Measurements from ENCODE around the gene SERINC4.
"Not testable (repeated sequence)": the region's sequence is repeated elsewhere in the genome, so short reads cannot be mapped to it uniquely, and the experiment has no call there.

The SERINC4 gene

GRCh38 chr15:43826029-43826507 lies 26.0 kb upstream of the SERINC4 start:
- H3K23ac ChIP-seq (ENCODE audit: low read depth, low read length, poor library complexity): no peak overlapping the region
- H4K8ac ChIP-seq (ENCODE audit: low read depth, low read length): no peak overlapping the region
- no peak overlapping the region for H3K4me2 ChIP-seq (ENCODE audit: insufficient read depth, low read length, poor library complexity, severe bottlenecking)
- peak overlapping the region; percentile 97 for H2AFZ ChIP-seq (ENCODE audit: low read length)
- WGBS, 2 donors (ENCODE audit: extremely low coverage in 2 of 2, insufficient read length in 2 of 2, insufficient replicate concordance in 1 of 2): no CpG with 5 or more reads among the region's 11 CpGs
- no peak overlapping the region for H3K14ac ChIP-seq (ENCODE audit: low read length)
- no peaks in the 10 kb centered on the region for H3K27me3 ChIP-seq (ENCODE audit: control insufficient read depth in 3 of 3, insufficient read depth in 3 of 3, low read depth in 1 of 3, low read length in 3 of 3)
- H3K27ac ChIP-seq (replicated peaks; ENCODE audit: low read length): no peak overlapping the region
- H4K91ac ChIP-seq (ENCODE audit: low read depth, low read length, poor library complexity): no peak overlapping the region
- no peak overlapping the region for H2AK5ac ChIP-seq (ENCODE audit: low read depth, low read length)
- no peak overlapping the region for H3K18ac ChIP-seq (ENCODE audit: low read length)
- no peak overlapping the region for H3K4ac ChIP-seq (ENCODE audit: low read length)
- H2BK5ac ChIP-seq (ENCODE audit: low read length): no peak overlapping the region
- H2BK15ac ChIP-seq (ENCODE audit: low read length): no peak overlapping the region
- H2BK120ac ChIP-seq (ENCODE audit: low read depth, low read length): no peak overlapping the region
- H3K4me3 ChIP-seq (ENCODE audit: low read length in 2 of 2): peak overlapping the region in 1 of 2 donors; percentile 76
- peaks cover 3 to 4% of the 10 kb centered on the region in 2 donors for H3K4me1 ChIP-seq (ENCODE audit: control insufficient read depth in 2 of 2, insufficient read depth in 1 of 2, low read depth in 1 of 2, low read length in 2 of 2)
- no peaks in the 10 kb centered on the region for H3K9me3 ChIP-seq (replicated peaks in 1 of 2; ENCODE audit: control insufficient read depth in 2 of 2, insufficient read depth in 1 of 2, low read depth in 1 of 2, low read length in 2 of 2)
- DNase-seq (ENCODE audit: low spot score): no peak
- H3K9ac ChIP-seq (ENCODE audit: low read depth, low read length, poor library complexity): no peak overlapping the region
- no peaks in the 10 kb centered on the region for H3K79me1 ChIP-seq (ENCODE audit: low read depth, low read length)
- no peak overlapping the region for H2BK12ac ChIP-seq (ENCODE audit: low read length)
- H3K36me3 ChIP-seq (replicated peaks in 1 of 2; ENCODE audit: control insufficient read depth in 2 of 2, insufficient read depth in 2 of 2, low read length in 2 of 2): peaks cover 5 to 43% of the 10 kb centered on the region in 2 donors

DNA sequence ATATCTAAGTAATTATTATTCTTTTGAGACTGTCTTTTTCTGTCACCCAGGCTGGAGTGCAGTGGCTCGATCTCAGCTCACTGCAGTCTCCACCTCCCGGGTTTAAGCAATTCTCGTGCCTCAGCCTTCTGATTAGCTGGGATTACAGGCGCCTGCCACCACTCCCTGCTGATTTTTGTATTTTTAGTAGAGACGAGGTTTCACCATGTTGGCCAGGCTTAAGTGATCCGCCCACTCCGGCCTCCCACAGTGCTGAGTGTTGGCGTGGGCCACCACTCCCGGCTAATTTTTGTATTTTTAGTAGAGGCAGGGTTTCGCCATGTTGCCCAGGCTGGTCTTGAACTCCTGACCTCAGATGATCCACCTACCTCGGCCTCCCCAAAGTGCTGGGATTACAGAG lies 25.3 kb upstream of the SERINC4 start:
- H3K9me3 ChIP-seq (replicated peaks in 1 of 2; ENCODE audit: control insufficient read depth in 2 of 2, insufficient read depth in 1 of 2, low read depth in 1 of 2, low read length in 2 of 2); H3K27ac ChIP-seq (replicated peaks; ENCODE audit: low read length); H3K4me3 ChIP-seq (ENCODE audit: low read length in 2 of 2); H3K27me3 ChIP-seq (ENCODE audit: control insufficient read depth in 3 of 3, insufficient read depth in 3 of 3, low read depth in 1 of 3, low read length in 3 of 3); H3K9ac ChIP-seq (ENCODE audit: low read depth, low read length, poor library complexity); H3K4me1 ChIP-seq (ENCODE audit: control insufficient read depth in 2 of 2, insufficient read depth in 1 of 2, low read depth in 1 of 2, low read length in 2 of 2); H4K91ac ChIP-seq (ENCODE audit: low read depth, low read length, poor library complexity); H3K4ac ChIP-seq (ENCODE audit: low read length); H2BK120ac ChIP-seq (ENCODE audit: low read depth, low read length); H3K23ac ChIP-seq (ENCODE audit: low read depth, low read length, poor library complexity); H2BK15ac ChIP-seq (ENCODE audit: low read length); H2BK5ac ChIP-seq (ENCODE audit: low read length); H2AK5ac ChIP-seq (ENCODE audit: low read depth, low read length); H4K8ac ChIP-seq (ENCODE audit: low read depth, low read length); H3K14ac ChIP-seq (ENCODE audit: low read length); H2BK12ac ChIP-seq (ENCODE audit: low read length); H3K18ac ChIP-seq (ENCODE audit: low read length); H3K4me2 ChIP-seq (ENCODE audit: insufficient read depth, low read length, poor library complexity, severe bottlenecking); DNase-seq (ENCODE audit: low spot score); H3K79me1 ChIP-seq (ENCODE audit: low read depth, low read length): not testable (repeated sequence)
- Histone ChIP-seq H3K36me3 (replicated peaks in 1 of 2; ENCODE audit: control insufficient read depth in 2 of 2, insufficient read depth in 2 of 2, low read length in 2 of 2) (peaks cover 5 to 44% of the 10 kb centered on the region in 2 donors), H2AFZ (ENCODE audit: low read length) (peak overlapping the region; percentile 86)
- no CpG with 5 or more reads among the region's 11 CpGs for WGBS, 2 donors (ENCODE audit: extremely low coverage in 2 of 2, insufficient read length in 2 of 2, insufficient replicate concordance in 1 of 2)

- Histone ChIP-seq H2BK12ac (ENCODE audit: low read length) (no peak within 1 kb of the TSS), H3K14ac (ENCODE audit: low read length) (no peak within 1 kb of the TSS), H2AK5ac (ENCODE audit: low read depth, low read length) (no peak within 1 kb of the TSS), H3K18ac (ENCODE audit: low read length) (peak within 1 kb of the TSS; percentile 94), H2BK120ac (ENCODE audit: low read depth, low read length) (no peak within 1 kb of the TSS), H3K9me3 (replicated peaks in 1 of 2; ENCODE audit: control insufficient read depth in 2 of 2, insufficient read depth in 1 of 2, low read depth in 1 of 2, low read length in 2 of 2) (no peaks in the 10 kb centered on the region), H3K23ac (ENCODE audit: low read depth, low read length, poor library complexity) (no peak within 1 kb of the TSS), H2AFZ (ENCODE audit: low read length) (peak within 1 kb of the TSS; percentile 86), H3K79me1 (ENCODE audit: low read depth, low read length) (no peaks in the 10 kb centered on the region), H3K36me3 (replicated peaks in 1 of 2; ENCODE audit: control insufficient read depth in 2 of 2, insufficient read depth in 2 of 2, low read length in 2 of 2) (peaks cover 3 to 43% of the 10 kb centered on the region in 2 donors), H2BK5ac (ENCODE audit: low read length) (no peak within 1 kb of the TSS), H3K27me3 (ENCODE audit: control insufficient read depth in 3 of 3, insufficient read depth in 3 of 3, low read depth in 1 of 3, low read length in 3 of 3) (no peaks in the 10 kb centered on the region), H3K27ac (replicated peaks; ENCODE audit: low read length) (peak within 1 kb of the TSS; percentile 42), H3K9ac (ENCODE audit: low read depth, low read length, poor library complexity) (peak within 1 kb of the TSS; percentile 71), H3K4ac (ENCODE audit: low read length) (no peak within 1 kb of the TSS), H2BK15ac (ENCODE audit: low read length) (no peak within 1 kb of the TSS), H3K4me3 (ENCODE audit: low read length in 2 of 2) (peak within 1 kb of the TSS; percentile 73 to 94), H3K4me1 (ENCODE audit: control insufficient read depth in 2 of 2, insufficient read depth in 1 of 2, low read depth in 1 of 2, low read length in 2 of 2) (peaks cover 3 to 4% of the 10 kb centered on the region in 2 donors), H4K8ac (ENCODE audit: low read depth, low read length) (no peak within 1 kb of the TSS), H3K4me2 (ENCODE audit: insufficient read depth, low read length, poor library complexity, severe bottlenecking) (peak within 1 kb of the TSS; percentile 66), H4K91ac (ENCODE audit: low read depth, low read length, poor library complexity) (no peak within 1 kb of the TSS)
- peak; percentile 72 for DNase-seq (ENCODE audit: low spot score)
- WGBS, 2 donors (ENCODE audit: extremely low coverage in 2 of 2, insufficient read length in 2 of 2, insufficient replicate concordance in 1 of 2): no CpG with 5 or more reads among the region's 46 CpGs
Observed at GRCh38 chr15:43824302-43825246, 24.6 kb upstream of the SERINC4 start, which contains the start of gene MFAP1. MFAP1 (minus strand) TSS chr15:43824690; CDS start chr15:43824569, 121 bp downstream.

DNA sequence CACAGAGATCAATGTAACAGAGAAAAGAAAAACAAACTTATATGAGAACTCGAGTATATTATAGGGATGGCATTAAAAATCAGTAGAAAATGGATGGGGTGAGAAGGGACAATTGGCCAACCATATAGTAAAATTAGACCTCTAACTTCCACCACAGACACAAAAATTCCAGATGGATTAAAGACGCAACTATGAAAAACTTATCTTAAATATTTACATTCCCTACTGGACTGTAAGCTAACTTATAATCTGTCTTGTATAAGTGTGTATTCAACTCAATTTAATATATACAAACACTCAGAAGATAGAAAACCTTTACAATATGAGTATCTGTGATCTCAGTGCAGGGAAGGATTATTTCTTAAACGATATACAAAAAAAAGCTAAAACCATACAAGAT lies 21.5 kb upstream of the SERINC4 start:
- WGBS, 2 donors (ENCODE audit: extremely low coverage in 2 of 2, insufficient read length in 2 of 2, insufficient replicate concordance in 1 of 2): no CpG with 5 or more reads among the region's 3 CpGs
- no peak overlapping the region for H2BK15ac ChIP-seq (ENCODE audit: low read length)
- H4K91ac ChIP-seq (ENCODE audit: low read depth, low read length, poor library complexity): no peak overlapping the region
- DNase-seq (ENCODE audit: low spot score): no peak
- H2AFZ ChIP-seq (ENCODE audit: low read length): no peak overlapping the region
- no peak overlapping the region for H3K9ac ChIP-seq (ENCODE audit: low read depth, low read length, poor library complexity)
- no peak overlapping the region for H4K8ac ChIP-seq (ENCODE audit: low read depth, low read length)
- peaks cover 2% of the 10 kb centered on the region for H3K79me1 ChIP-seq (ENCODE audit: low read depth, low read length)
- no peak overlapping the region for H3K14ac ChIP-seq (ENCODE audit: low read length)
- H3K4me2 ChIP-seq (ENCODE audit: insufficient read depth, low read length, poor library complexity, severe bottlenecking): no peak overlapping the region
- peaks cover 3 to 4% of the 10 kb centered on the region in 2 donors for H3K4me1 ChIP-seq (ENCODE audit: control insufficient read depth in 2 of 2, insufficient read depth in 1 of 2, low read depth in 1 of 2, low read length in 2 of 2)
- H2BK120ac ChIP-seq (ENCODE audit: low read depth, low read length): no peak overlapping the region
- no peak overlapping the region for H2BK5ac ChIP-seq (ENCODE audit: low read length)
- H3K23ac ChIP-seq (ENCODE audit: low read depth, low read length, poor library complexity): no peak overlapping the region
- H3K27me3 ChIP-seq (ENCODE audit: control insufficient read depth in 3 of 3, insufficient read depth in 3 of 3, low read depth in 1 of 3, low read length in 3 of 3): no peaks in the 10 kb centered on the region
- no peak overlapping the region for H3K4me3 ChIP-seq (ENCODE audit: low read length in 2 of 2)
- no peak overlapping the region for H3K27ac ChIP-seq (replicated peaks; ENCODE audit: low read length)
- H3K36me3 ChIP-seq (replicated peaks in 1 of 2; ENCODE audit: control insufficient read depth in 2 of 2, insufficient read depth in 2 of 2, low read length in 2 of 2): peaks cover 5 to 51% of the 10 kb centered on the region in 2 donors
- H3K4ac ChIP-seq (ENCODE audit: low read length): no peak overlapping the region
- H3K9me3 ChIP-seq (replicated peaks in 1 of 2; ENCODE audit: control insufficient read depth in 2 of 2, insufficient read depth in 1 of 2, low read depth in 1 of 2, low read length in 2 of 2): no peaks in the 10 kb centered on the region
- no peak overlapping the region for H2BK12ac ChIP-seq (ENCODE audit: low read length)
- H2AK5ac ChIP-seq (ENCODE audit: low read depth, low read length): no peak overlapping the region
- H3K18ac ChIP-seq (ENCODE audit: low read length): no peak overlapping the region

All from neuronal stem cell (in vitro differentiated cells).